IMR-90 (cell line): ENCODE measurements around the gene TAF1D. TPM values are rescaled to one million over a fixed set of nuclear protein-coding genes. Genes with fewer than 3 reads are reported as not detected.

Experiments
- ATAC-seq: fragments of 200-7000 bp; cut with Tn5 transposase; 2 replicates; pipeline ENCODE4 v1.9.1; 2020; ENCODE audit warnings: low read depth, mild to moderate bottlenecking, moderate library complexity
- BruUV-seq: library from RNA; stranded (reverse); fragments of 400-500 nt; replicated peaks from 2 replicates; lab custom pipeline; 2021; lab: Mats Ljungman, UMichigan
- CTCF ChIA-PET: fragments of 300-600 bp; formaldehyde crosslinking; extraction: SDS; loops from one replicate; lab custom pipeline; 2021; ENCODE audit warnings: antibody characterized with exemption; lab: Yijun Ruan, JAX
- POLR2A ChIA-PET: fragments of 300-600 bp; sonication (Branson Sonifier 250); formaldehyde crosslinking; loops from one replicate; lab custom pipeline; 2022; ENCODE audit warnings: antibody characterized with exemption; ENCODE audit not compliant: unreplicated experiment; lab: Charles Lee
- DNase-seq: peaks from one replicate; pipeline ENCODE4 v3.0.0; 2013
- H2AFZ ChIP-seq: replicated peaks from 2 replicates; pipeline ENCODE3; 2013; ENCODE audit warnings: low read length, mild to moderate bottlenecking; ENCODE audit not compliant: poor library complexity
- H2AK5ac ChIP-seq: 2 replicates; pipeline ENCODE4 v1.6.1; 2013; ENCODE audit warnings: low read depth, low read length, inconsistent platforms
- H2AK9ac ChIP-seq: replicated peaks from 2 replicates; pipeline ENCODE3; 2013; ENCODE audit warnings: mild to moderate bottlenecking, low read depth, low read length, moderate library complexity; ENCODE audit not compliant: poor library complexity
- H2BK120ac ChIP-seq: 2 replicates; pipeline ENCODE4 v1.6.1; 2013; ENCODE audit warnings: low read depth, low read length, inconsistent platforms
- H2BK15ac ChIP-seq: 3 replicates; pipeline ENCODE4 v1.6.1; 2013; ENCODE audit warnings: low read depth, low read length, inconsistent platforms
- H2BK20ac ChIP-seq: 2 replicates; pipeline ENCODE4 v1.6.1; 2013; ENCODE audit warnings: low read depth, mild to moderate bottlenecking, inconsistent platforms, low read length, moderate library complexity
- H2BK5ac ChIP-seq: 2 replicates; pipeline ENCODE4 v1.6.1; 2013; ENCODE audit warnings: mild to moderate bottlenecking, low read depth, low read length, inconsistent platforms; ENCODE audit not compliant: poor library complexity, severe bottlenecking
- H3K14ac ChIP-seq: replicated peaks from 2 replicates; pipeline ENCODE4 v1.6.1; 2013; ENCODE audit warnings: low read depth, low read length, inconsistent platforms
- H3K18ac ChIP-seq: 2 replicates; pipeline ENCODE4 v1.6.1; 2013; ENCODE audit warnings: low read depth, low read length, control low read depth
- H3K23ac ChIP-seq: 2 replicates; pipeline ENCODE4 v1.6.1; 2013; ENCODE audit warnings: low read depth, low read length, inconsistent platforms
- H3K27ac ChIP-seq: 2 replicates; pipeline ENCODE4 v1.5.1; 2013; ENCODE audit warnings: mild to moderate bottlenecking, control low read depth, low read length; ENCODE audit not compliant: insufficient read depth
- H3K27me3 ChIP-seq: 2 replicates; pipeline ENCODE4 v1.6.1; 2013; ENCODE audit warnings: low read length; ENCODE audit not compliant: control insufficient read depth, insufficient read depth
- H3K36me3 ChIP-seq: 2 replicates; pipeline ENCODE4 v1.6.1; 2013; ENCODE audit warnings: low read length, mixed read lengths; ENCODE audit not compliant: control insufficient read depth, insufficient read depth
- H3K4ac ChIP-seq: 2 replicates; pipeline ENCODE4 v1.6.1; 2013; ENCODE audit warnings: low read depth, low read length, inconsistent platforms
- H3K4me1 ChIP-seq: 2 replicates; pipeline ENCODE4 v1.6.1; 2013; ENCODE audit warnings: low read length, mixed read lengths; ENCODE audit not compliant: control insufficient read depth, insufficient read depth
- H3K4me2 ChIP-seq: 2 replicates; pipeline ENCODE4 v1.6.1; 2013; ENCODE audit warnings: low read depth, mild to moderate bottlenecking, control low read depth, low read length, moderate library complexity
- H3K4me3 ChIP-seq: 2 replicates; pipeline ENCODE4 v1.5.1; 2013; ENCODE audit warnings: low read depth, mild to moderate bottlenecking, control low read depth, low read length, moderate library complexity; ENCODE audit not compliant: insufficient read depth
- H3K56ac ChIP-seq: 2 replicates; pipeline ENCODE4 v1.6.1; 2013; ENCODE audit warnings: low read length, inconsistent platforms; ENCODE audit not compliant: insufficient read depth; ENCODE audit errors: extremely low read depth
- H3K79me1 ChIP-seq, 2 experiments: 2 replicates each; pipeline ENCODE4 v1.6.1; 2013; ENCODE audit warnings: low read length in 2 of 2, inconsistent platforms in 1 of 2, low read depth in 1 of 2
- H3K9ac ChIP-seq: 2 replicates; pipeline ENCODE4 v1.6.1; 2013; ENCODE audit warnings: low read depth, low read length, control low read depth
- H3K9me1 ChIP-seq: 2 replicates; pipeline ENCODE4 v1.6.1; 2013; ENCODE audit warnings: low read length, inconsistent platforms; ENCODE audit not compliant: insufficient read depth
- H3K9me3 ChIP-seq: 2 replicates; pipeline ENCODE4 v1.6.1; 2013; ENCODE audit warnings: low read length; ENCODE audit not compliant: control insufficient read depth, insufficient read depth
- H4K20me1 ChIP-seq: 2 replicates; pipeline ENCODE4 v1.6.1; 2013; ENCODE audit warnings: low read length, inconsistent platforms; ENCODE audit not compliant: insufficient read depth
- H4K5ac ChIP-seq: 2 replicates; pipeline ENCODE4 v1.6.1; 2013; ENCODE audit warnings: mild to moderate bottlenecking, low read depth, low read length, control low read depth
- H4K8ac ChIP-seq, 2 experiments: 2 replicates each; pipeline ENCODE4 v1.6.1; 2013; ENCODE audit warnings: low read depth in 2 of 2, low read length in 2 of 2, control low read depth in 1 of 2, inconsistent platforms in 1 of 2
- H4K91ac ChIP-seq: 2 replicates; pipeline ENCODE4 v1.6.1; 2013; ENCODE audit warnings: low read depth, low read length, inconsistent platforms; ENCODE audit not compliant: insufficient read depth
- FOS ChIP-seq: fragments of 150-350 bp; IDR thresholded peaks from 2 replicates; pipeline ENCODE4 v1.6.1; 2016; ENCODE audit warnings: low read depth, low read length
- WGBS, 2 experiments: methylation state at CpG; one replicate each; pipeline versions ENCODE4 v1.1.5 to v1.1.7; 2013; ENCODE audit warnings: missing lambda C conversion rate in 2 of 2; ENCODE audit not compliant: insufficient read length in 1 of 2; ENCODE audit errors: extremely low coverage in 2 of 2; 5-methylcytosine and 5-hydroxymethylcytosine counted together
- dilution Hi-C: fragments of 300-500 bp; cut with HindIII; formaldehyde crosslinking; loops from one replicate; pipeline ENCODE4 v1.14.3; 2018; ENCODE audit warnings: low sequenced_read_pairs; ENCODE audit not compliant: unreplicated experiment
- in situ Hi-C: fragments of 300-500 bp; cut with MboI; formaldehyde crosslinking; loops from 3 replicates; pipeline ENCODE4 v1.14.3; 2019; ENCODE audit warnings: low sequenced_read_pairs, inconsistent platforms, mixed read lengths
- intact Hi-C: fragments of 100-400 bp; cut with micrococcal nuclease; formaldehyde crosslinking; loops from 2 replicates; pipeline ENCODE4 v1.10.0; 2022
- polyA plus RNA-seq, 3 experiments: library from polyadenylated mRNA; depleted of rRNA; stranded (reverse); fragments of >200 nt; gene quantifications; 2 replicates each; pipeline ENCODE4 v1.2.3, GENCODE V29; 2012; ENCODE audit warnings: low replicate concordance in 1 of 3
- total RNA-seq: library from RNA; depleted of rRNA; stranded (reverse); fragments of >200 nt; gene quantifications from 2 replicates; pipeline ENCODE4 v1.2.3, GENCODE V29; 2012
- TF ChIP-seq, protein P1 (sequence below): fragments of 150-350 bp; IDR thresholded peaks from 2 replicates; pipeline ENCODE4 v1.6.1; 2016; ENCODE audit warnings: low read depth, mild to moderate bottlenecking, low read length, moderate library complexity, borderline replicate concordance

Gene TAF1D
- total and polyA plus RNA-seq, 2 of the 4 experiments (the other 2 are of a cell fraction) = 56.8 to 133 TPM

DNA sequence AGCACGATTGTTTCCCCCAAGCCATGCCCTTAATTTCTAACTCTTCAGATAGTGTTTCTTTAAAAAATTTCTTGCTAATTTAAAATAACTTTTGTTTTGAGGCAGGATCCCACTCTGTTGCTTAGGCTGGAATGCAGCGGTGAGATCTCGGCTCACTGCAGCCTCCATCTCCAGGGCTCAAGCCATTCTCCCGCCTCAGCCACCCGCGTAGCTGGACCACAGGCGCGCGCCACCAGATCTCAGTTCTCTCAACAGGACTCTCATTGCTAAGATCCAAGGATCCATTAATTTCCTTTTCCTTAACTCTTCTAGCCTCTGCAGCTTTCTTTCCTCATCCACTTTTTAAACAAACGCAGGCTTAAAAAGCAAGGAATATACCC lies 42.5 kb upstream of the TAF1D start:
- peak; percentile 64 for ATAC-seq
- Histone ChIP-seq H4K91ac (peak overlapping the region; percentile 71), H4K5ac (peak overlapping the region; percentile 77; the same call in 1 of the 2 replicates), H3K4ac (peak overlapping the region; percentile 66; the same call in 1 of the 2 replicates), H3K9ac (peak overlapping the region; percentile 79), H2BK5ac (peak overlapping the region; percentile 56), H3K79me1 (peaks cover 7 to 14% of the 10 kb centered on the region in 2 experiments; a peak in 2 of 4 replicates), H2BK15ac (no peak overlapping the region), H3K27ac (peak overlapping the region; percentile 60), H3K9me1 (peaks cover 4% of the 10 kb centered on the region; the same call in 1 of the 2 replicates), H2BK20ac (no peak overlapping the region), H3K9me3 (no peaks in the 10 kb centered on the region), H2AK5ac (no peak overlapping the region), H4K20me1 (peaks cover 35% of the 10 kb centered on the region), H3K27me3 (no peaks in the 10 kb centered on the region), H3K4me1 (peaks cover 4% of the 10 kb centered on the region; the same call in 1 of the 2 replicates), H2BK120ac (no peak overlapping the region), H2AFZ (peak overlapping the region; percentile 96), H2AK9ac (no peak overlapping the region), H3K4me3 (peak overlapping the region; percentile 91), H4K8ac (peak overlapping the region; percentile 89 to 92), H3K18ac (peak overlapping the region; percentile 70; the same call in 1 of the 2 replicates), H3K4me2 (peak overlapping the region; percentile 69), H3K36me3 (peaks cover 3% of the 10 kb centered on the region; the same call in 1 of the 2 replicates), H3K56ac (peak overlapping the region; percentile 98), H3K23ac (no peak overlapping the region), H3K14ac (peak overlapping the region; percentile 81; the same call in 1 of the 2 replicates)
- ChIA-PET POLR2A (interaction anchor here (0.6 to 1.3 kb wide), 8 partner anchors 13 to 708 kb away, joined by 3 to 23 read pairs (median 3); no protein-coding TSS in a partner anchor), CTCF (interaction anchor here (0.9 kb wide), 1 partner anchor 18 kb away, joined by 3 read pairs; no protein-coding TSS in a partner anchor)
- BruUV-seq = no TSS peak
- in situ Hi-C loops = no loop called here
- TF ChIP-seq FOS = no peak
- TF ChIP-seq, protein P1, sequence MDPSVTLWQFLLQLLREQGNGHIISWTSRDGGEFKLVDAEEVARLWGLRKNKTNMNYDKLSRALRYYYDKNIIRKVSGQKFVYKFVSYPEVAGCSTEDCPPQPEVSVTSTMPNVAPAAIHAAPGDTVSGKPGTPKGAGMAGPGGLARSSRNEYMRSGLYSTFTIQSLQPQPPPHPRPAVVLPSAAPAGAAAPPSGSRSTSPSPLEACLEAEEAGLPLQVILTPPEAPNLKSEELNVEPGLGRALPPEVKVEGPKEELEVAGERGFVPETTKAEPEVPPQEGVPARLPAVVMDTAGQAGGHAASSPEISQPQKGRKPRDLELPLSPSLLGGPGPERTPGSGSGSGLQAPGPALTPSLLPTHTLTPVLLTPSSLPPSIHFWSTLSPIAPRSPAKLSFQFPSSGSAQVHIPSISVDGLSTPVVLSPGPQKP = no peak
- dilution Hi-C loops = no loop called here
- intact Hi-C loops = loop anchor here (1.0 kb wide), 1 partner anchor 42 kb away; the partner anchor contains the start of genes C11orf54 and TAF1D
- WGBS, 2 experiments = 5% methylated on average over 4 of the region's 10 CpGs; no CpG with 5 or more reads in 1 of the 2 experiments
- no peak for DNase-seq
